ENCODE results near the gene MAP7D1.

The MAP7D1 gene

GRCh38 chr1:36115200-36115669, 40.7 kb upstream of the MAP7D1 start:
- TF ChIP-seq CTCF (IDR thresholded peaks at IDR 0.05; ENCODE audit: low read depth, low read length) (no peak), EZH2phosphoT487 (IDR thresholded peaks at IDR 0.05; ENCODE audit: low read depth) (no peak)
- H4K20me1 ChIP-seq (ENCODE audit: insufficient read depth, low read length), result no peaks in the 10 kb centered on the region
- H3K79me2 ChIP-seq (ENCODE audit: low read length), result no peaks in the 10 kb centered on the region
- no peak overlapping the region for H3K9ac ChIP-seq (ENCODE audit: low read length)
- no peak overlapping the region for H2AFZ ChIP-seq (ENCODE audit: low read depth, low read length)
- H3K9me3 ChIP-seq (ENCODE audit: insufficient read depth, low read length), result no peaks in the 10 kb centered on the region
- H3K4me1 ChIP-seq (ENCODE audit: low read length), result peaks cover 9% of the 10 kb centered on the region
- no peak overlapping the region for H3K4me3 ChIP-seq (ENCODE audit: low read length)
- H3K36me3 ChIP-seq (replicated peaks; ENCODE audit: low read depth, low read length), result no peaks in the 10 kb centered on the region
- no peak overlapping the region for H3K27ac ChIP-seq (ENCODE audit: low read length)
- no peaks in the 10 kb centered on the region for H3K27me3 ChIP-seq (ENCODE audit: low read depth, low read length)
- no peak overlapping the region for H3K4me2 ChIP-seq (ENCODE audit: low read length)

- TF ChIP-seq EZH2phosphoT487 (IDR thresholded peaks at IDR 0.05; ENCODE audit: low read depth), result no peak
- TF ChIP-seq CTCF (IDR thresholded peaks at IDR 0.05; ENCODE audit: low read depth, low read length), result no peak
- no peak overlapping the region for H3K4me3 ChIP-seq (ENCODE audit: low read length)
- no peak overlapping the region for H3K27ac ChIP-seq (ENCODE audit: low read length)
- H3K4me2 ChIP-seq (ENCODE audit: low read length), result no peak overlapping the region; the same call in 1 of the 2 replicates
- no peaks in the 10 kb centered on the region for H3K79me2 ChIP-seq (ENCODE audit: low read length)
- no peak overlapping the region for H3K9ac ChIP-seq (ENCODE audit: low read length)
- H3K9me3 ChIP-seq (ENCODE audit: insufficient read depth, low read length), result no peaks in the 10 kb centered on the region
- no peaks in the 10 kb centered on the region for H4K20me1 ChIP-seq (ENCODE audit: insufficient read depth, low read length)
- H3K4me1 ChIP-seq (ENCODE audit: low read length), result peaks cover 9% of the 10 kb centered on the region
- no peaks in the 10 kb centered on the region for H3K36me3 ChIP-seq (replicated peaks; ENCODE audit: low read depth, low read length)
- H3K27me3 ChIP-seq (ENCODE audit: low read depth, low read length), result no peaks in the 10 kb centered on the region
- H2AFZ ChIP-seq (ENCODE audit: low read depth, low read length), result no peak overlapping the region
Measured at GRCh38 chr1:36115931-36116330, 40.0 kb upstream of the MAP7D1 start.

GRCh38 chr1:36116901-36117300, 39.1 kb upstream of the MAP7D1 start:
- no peak overlapping the region for H3K4me2 ChIP-seq (ENCODE audit: low read length)
- H3K9me3 ChIP-seq (ENCODE audit: insufficient read depth, low read length), result no peaks in the 10 kb centered on the region
- H3K27me3 ChIP-seq (ENCODE audit: low read depth, low read length), result no peaks in the 10 kb centered on the region
- H3K27ac ChIP-seq (ENCODE audit: low read length), result no peak overlapping the region
- peaks cover 9% of the 10 kb centered on the region for H3K4me1 ChIP-seq (ENCODE audit: low read length)
- H3K4me3 ChIP-seq (ENCODE audit: low read length), result no peak overlapping the region
- no peak overlapping the region for H3K9ac ChIP-seq (ENCODE audit: low read length)
- no peaks in the 10 kb centered on the region for H3K79me2 ChIP-seq (ENCODE audit: low read length)
- TF ChIP-seq CTCF (IDR thresholded peaks at IDR 0.05; ENCODE audit: low read depth, low read length) (no peak), EZH2phosphoT487 (IDR thresholded peaks at IDR 0.05; ENCODE audit: low read depth) (no peak)
- no peak overlapping the region for H2AFZ ChIP-seq (ENCODE audit: low read depth, low read length)
- no peaks in the 10 kb centered on the region for H4K20me1 ChIP-seq (ENCODE audit: insufficient read depth, low read length)
- no peaks in the 10 kb centered on the region for H3K36me3 ChIP-seq (replicated peaks; ENCODE audit: low read depth, low read length)

- Histone ChIP-seq H3K4me3 (ENCODE audit: low read length) (no peak overlapping the region), H3K4me2 (ENCODE audit: low read length) (no peak overlapping the region), H3K79me2 (ENCODE audit: low read length) (no peaks in the 10 kb centered on the region), H3K9me3 (ENCODE audit: insufficient read depth, low read length) (no peaks in the 10 kb centered on the region), H3K36me3 (replicated peaks; ENCODE audit: low read depth, low read length) (no peaks in the 10 kb centered on the region), H3K4me1 (ENCODE audit: low read length) (peaks cover 25% of the 10 kb centered on the region), H3K27me3 (ENCODE audit: low read depth, low read length) (no peaks in the 10 kb centered on the region), H3K9ac (ENCODE audit: low read length) (no peak overlapping the region), H4K20me1 (ENCODE audit: insufficient read depth, low read length) (no peaks in the 10 kb centered on the region), H2AFZ (ENCODE audit: low read depth, low read length) (no peak overlapping the region), H3K27ac (ENCODE audit: low read length) (no peak overlapping the region)
- TF ChIP-seq EZH2phosphoT487 (IDR thresholded peaks at IDR 0.05; ENCODE audit: low read depth) (no peak), CTCF (IDR thresholded peaks at IDR 0.05; ENCODE audit: low read depth, low read length) (no peak)
Measured at GRCh38 chr1:36118447-36119204, 37.3 kb upstream of the MAP7D1 start.

All from OCI-LY3 (cell line).